ENCODE results near the gene SOWAHA. TPM values are rescaled to one million over a fixed set of nuclear protein-coding genes. Genes with fewer than 3 reads are reported as not detected.
A peak's percentile ranks its signal among the peaks of the same experiment; 100 is the strongest.

SOWAHA gene
- total and polyA plus RNA-seq, 2 donors (not counting 3 experiments of a cell fraction or from before 2014, with no cell fraction given): not detected

- TF ChIP-seq POLR2AphosphoS5 (IDR thresholded peaks at IDR 0.05; ENCODE audit: insufficient read depth, low read depth, low read length) (no peak), MYC (IDR thresholded peaks at IDR 0.05; ENCODE audit: low read depth, low read length) (no peak), GATA2 (IDR thresholded peaks at IDR 0.05; ENCODE audit: insufficient read depth, insufficient read length, low read depth, low read length) (no peak), JUN (IDR thresholded peaks at IDR 0.05; ENCODE audit: borderline replicate concordance, insufficient read depth, insufficient read length, low read depth) (no peak), EZH2 (IDR thresholded peaks at IDR 0.05; ENCODE audit: borderline replicate concordance, low read depth, low read length, severe bottlenecking) (no peak), POLR2A (IDR thresholded peaks at IDR 0.05; ENCODE audit: low read depth, low read length) (no peak), FOS (IDR thresholded peaks at IDR 0.05; ENCODE audit: borderline replicate concordance, insufficient read depth, low read length) (no peak)
- TF ChIP-seq, protein P1, sequence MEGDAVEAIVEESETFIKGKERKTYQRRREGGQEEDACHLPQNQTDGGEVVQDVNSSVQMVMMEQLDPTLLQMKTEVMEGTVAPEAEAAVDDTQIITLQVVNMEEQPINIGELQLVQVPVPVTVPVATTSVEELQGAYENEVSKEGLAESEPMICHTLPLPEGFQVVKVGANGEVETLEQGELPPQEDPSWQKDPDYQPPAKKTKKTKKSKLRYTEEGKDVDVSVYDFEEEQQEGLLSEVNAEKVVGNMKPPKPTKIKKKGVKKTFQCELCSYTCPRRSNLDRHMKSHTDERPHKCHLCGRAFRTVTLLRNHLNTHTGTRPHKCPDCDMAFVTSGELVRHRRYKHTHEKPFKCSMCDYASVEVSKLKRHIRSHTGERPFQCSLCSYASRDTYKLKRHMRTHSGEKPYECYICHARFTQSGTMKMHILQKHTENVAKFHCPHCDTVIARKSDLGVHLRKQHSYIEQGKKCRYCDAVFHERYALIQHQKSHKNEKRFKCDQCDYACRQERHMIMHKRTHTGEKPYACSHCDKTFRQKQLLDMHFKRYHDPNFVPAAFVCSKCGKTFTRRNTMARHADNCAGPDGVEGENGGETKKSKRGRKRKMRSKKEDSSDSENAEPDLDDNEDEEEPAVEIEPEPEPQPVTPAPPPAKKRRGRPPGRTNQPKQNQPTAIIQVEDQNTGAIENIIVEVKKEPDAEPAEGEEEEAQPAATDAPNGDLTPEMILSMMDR (IDR thresholded peaks at IDR 0.05; ENCODE audit: extremely low read depth in 1 of 2, insufficient read depth in 1 of 2, low read depth in 1 of 2, low read length in 2 of 2): no peak
- TF ChIP-seq, protein P2, sequence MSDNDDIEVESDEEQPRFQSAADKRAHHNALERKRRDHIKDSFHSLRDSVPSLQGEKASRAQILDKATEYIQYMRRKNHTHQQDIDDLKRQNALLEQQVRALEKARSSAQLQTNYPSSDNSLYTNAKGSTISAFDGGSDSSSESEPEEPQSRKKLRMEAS (IDR thresholded peaks at IDR 0.05; ENCODE audit: insufficient read depth, insufficient read length): no peak
- dilution Hi-C loops (cut with MboI; ENCODE audit: extremely low pct_ligation_motif_present, low sequenced_read_pairs) (no loop called here), intact Hi-C loops (cut with micrococcal nuclease) (no loop called here)
- Histone ChIP-seq H3K79me2 (ENCODE audit: control insufficient read depth, insufficient read depth, low read length) (no peaks in the 10 kb centered on the region), H3K9ac (replicated peaks; ENCODE audit: extremely low read depth, insufficient read depth, low read length) (no peak overlapping the region), H3K9me1 (replicated peaks; ENCODE audit: control insufficient read depth, extremely low read depth, insufficient read depth, low read length) (no peaks in the 10 kb centered on the region), H3K4me2 (ENCODE audit: insufficient read depth, low read length) (no peak overlapping the region), H3K4me3 (replicated peaks in 1 of 3; ENCODE audit: insufficient read depth in 1 of 3, low read depth in 1 of 3, low read length in 3 of 3) (no peak overlapping the region), H4K20me1 (replicated peaks; ENCODE audit: control insufficient read depth, extremely low read depth, insufficient read depth, low read length) (no peaks in the 10 kb centered on the region), H3K36me3 (ENCODE audit: control insufficient read depth in 2 of 2, extremely low read depth in 1 of 2, insufficient read depth in 2 of 2, low read length in 2 of 2) (no peaks in the 10 kb centered on the region), H3K4me1 (ENCODE audit: control insufficient read depth, extremely low read depth, insufficient read depth, low read length) (peaks cover 2% of the 10 kb centered on the region), H3K27me3 (ENCODE audit: control insufficient read depth in 2 of 2, insufficient read depth in 2 of 2, low read length in 2 of 2) (peaks cover 0 to 8% of the 10 kb centered on the region in 2 experiments), H3K9me3 (replicated peaks; ENCODE audit: control insufficient read depth, insufficient read depth, low read length) (no peaks in the 10 kb centered on the region), H2AFZ (ENCODE audit: low read depth, low read length) (no peak overlapping the region), H3K27ac (ENCODE audit: insufficient read depth, low read depth, low read length) (no peak overlapping the region)
- FAIRE-seq: no peak
- peak; percentile 41 for DNase-seq (ENCODE audit: low read depth, low spot score)
- BruUV-seq (replicated peaks): no TSS peak
- ChIA-PET CTCF (interaction anchor here (1.1 to 2.0 kb wide), 7 partner anchors 20 to 334 kb away, joined by 3 to 9 read pairs (median 3); no protein-coding TSS in a partner anchor), POLR2A (no interaction called here)
These were observed 47.6 kb downstream of the SOWAHA start for GRCh38 chr5:132860742-132861141.

All from endothelial cell of umbilical vein (primary cell).